PC-3 (cell line): ENCODE measurements around the gene SATL1. TPM values are rescaled to one million over a fixed set of nuclear protein-coding genes. Genes with fewer than 3 reads are reported as not detected.

Experiments used
- total RNA-seq: library from RNA; depleted of rRNA; stranded (reverse); fragments of >200 nt; gene quantifications from 2 replicates; pipeline ENCODE4 v1.2.3, GENCODE V29; 2014; rRNA removed

The SATL1 gene
- total RNA-seq, 1 experiment from 2014 or later: not detected

Other genes with a start within 250 kb of the SATL1 start
- gene APOOL, start 239.9 kb downstream of the SATL1 start, total RNA-seq: 14.2 and 15.4 TPM in 2 replicates
- gene ZNF711, start 212 bp upstream of the SATL1 start, total RNA-seq: 0.86 and 1.6 TPM in 2 replicates
- gene POF1B, start 135.9 kb upstream of the SATL1 start, total RNA-seq: not detected in 2 replicates